Stimulated activated CD4-positive, alpha-beta T cell treated with anti-CD3 and anti-CD28 coated beads, Interleukin-4, amount 100 ng/mL, for 48 hours (primary cell): Measurements from ENCODE around the gene NFAT5.
"Not testable (repeated sequence)": the region's sequence is repeated elsewhere in the genome, so short reads cannot be mapped to it uniquely, and the experiment has no call there.

ENCODE experiments used
- DNase-seq, 2 donors: peaks; one replicate each; pipeline ENCODE4 v3.0.0-alpha.2; 2020; ENCODE audit warnings: low read depth in 2 of 2

Gene NFAT5

DNA sequence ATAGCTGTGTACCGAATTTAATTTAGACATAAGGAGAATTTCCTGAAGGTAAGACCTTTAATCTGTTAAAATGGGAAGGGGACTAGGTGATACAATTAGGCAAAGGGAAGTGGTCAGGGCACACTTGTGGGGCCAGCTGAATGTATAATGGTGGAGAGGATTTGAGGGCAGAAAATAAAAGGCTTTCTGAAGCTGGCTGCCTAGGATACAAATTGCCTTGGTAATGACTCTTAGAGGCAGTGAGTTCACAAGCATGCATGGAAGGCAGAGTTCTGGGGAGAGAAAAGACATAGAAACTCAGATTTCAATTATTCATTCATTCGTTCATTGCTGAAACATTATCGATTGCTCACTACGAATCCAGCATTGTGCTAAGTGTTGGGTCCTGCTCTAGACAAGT, 12.4 kb upstream of the NFAT5 start:
- DNase-seq, result no peak

GRCh38 chr16:69554495-69554894, 11.3 kb upstream of the NFAT5 start:
- no peak for DNase-seq

DNA sequence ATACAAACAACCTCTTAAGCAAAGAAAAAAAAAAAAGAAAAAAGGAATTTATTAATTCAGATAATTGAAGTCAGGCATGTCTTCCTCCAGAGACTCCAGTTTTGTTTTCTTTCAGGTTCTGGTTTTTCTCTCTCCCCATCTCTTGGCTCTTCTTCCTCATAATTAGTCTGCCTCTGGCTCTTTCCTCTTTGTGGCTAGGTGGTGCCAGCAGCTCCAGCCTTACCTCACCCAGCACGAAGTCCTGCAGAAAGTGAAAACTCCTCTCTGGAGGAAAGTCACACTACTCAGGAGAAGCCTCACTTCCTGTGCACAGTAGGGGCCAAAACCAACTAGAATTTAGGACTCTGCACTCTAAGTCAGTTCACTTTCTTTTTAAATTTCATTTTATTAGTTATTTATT, 10.3 kb upstream of the NFAT5 start:
- no peak for DNase-seq

GRCh38 chr16:69555867-69556266, 9.9 kb upstream of the NFAT5 start:
- DNase-seq, result no peak

- no peak for DNase-seq
Observed at GRCh38 chr16:69559164-69559563, 6.6 kb upstream of the NFAT5 start.

DNA sequence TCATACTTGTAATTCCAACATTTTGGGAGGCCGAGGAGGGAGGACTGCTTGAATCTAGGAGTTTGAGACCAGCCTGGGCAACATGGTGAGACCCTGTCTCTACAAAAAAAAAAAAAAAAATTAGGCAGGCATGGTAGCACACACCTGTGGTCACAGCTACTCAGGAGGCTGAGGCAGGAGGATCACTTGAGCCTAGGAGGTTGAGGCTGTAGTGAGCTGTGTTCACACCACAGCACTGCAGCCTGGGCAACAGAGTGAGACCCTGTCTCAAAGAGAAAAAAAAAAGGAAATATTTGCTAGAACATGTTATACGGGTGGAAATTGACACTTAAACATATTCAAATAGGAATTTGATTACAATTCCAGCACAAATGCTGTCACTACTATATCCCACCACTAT, 4.4 kb upstream of the NFAT5 start:
- not testable (repeated sequence) for DNase-seq

DNA sequence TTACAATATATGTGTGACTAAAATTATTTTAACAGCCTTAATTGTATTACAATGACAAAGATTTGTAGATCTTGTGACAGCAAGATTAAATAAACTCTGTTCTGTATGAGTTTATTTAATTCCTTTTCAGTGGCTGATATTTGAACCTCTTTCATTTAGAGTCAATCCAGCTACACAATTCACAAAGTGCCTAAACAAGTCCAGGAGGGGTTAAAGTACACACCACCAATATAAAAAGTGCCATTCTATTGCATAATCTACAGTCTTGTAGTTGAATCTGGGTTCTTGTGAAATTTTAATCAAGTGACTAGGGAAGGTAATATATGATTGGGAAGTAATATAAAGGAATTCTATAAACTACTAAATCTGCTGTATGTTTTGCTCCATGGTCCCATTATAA, 3.9 kb upstream of the NFAT5 start:
- no peak for DNase-seq

DNA sequence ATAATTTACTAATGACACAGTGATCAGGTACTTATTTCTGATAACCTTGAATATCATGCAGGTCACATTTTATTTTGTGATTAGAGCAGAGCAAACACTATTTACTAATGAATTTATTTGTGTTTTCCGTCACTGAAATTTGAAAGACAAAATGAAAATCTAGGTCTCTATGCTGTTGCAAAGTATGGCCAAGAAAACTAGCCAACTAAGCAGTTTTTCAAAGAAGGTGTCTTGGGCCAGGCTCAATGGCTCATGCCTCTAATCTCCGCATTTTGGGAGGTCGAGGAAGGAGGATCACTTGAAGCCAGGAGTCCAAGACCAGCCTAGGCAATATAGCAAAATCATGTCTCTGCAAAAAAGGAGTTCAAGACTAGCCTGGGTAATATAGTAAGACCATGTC, 3.0 kb upstream of the NFAT5 start:
- DNase-seq, result no peak

DNA sequence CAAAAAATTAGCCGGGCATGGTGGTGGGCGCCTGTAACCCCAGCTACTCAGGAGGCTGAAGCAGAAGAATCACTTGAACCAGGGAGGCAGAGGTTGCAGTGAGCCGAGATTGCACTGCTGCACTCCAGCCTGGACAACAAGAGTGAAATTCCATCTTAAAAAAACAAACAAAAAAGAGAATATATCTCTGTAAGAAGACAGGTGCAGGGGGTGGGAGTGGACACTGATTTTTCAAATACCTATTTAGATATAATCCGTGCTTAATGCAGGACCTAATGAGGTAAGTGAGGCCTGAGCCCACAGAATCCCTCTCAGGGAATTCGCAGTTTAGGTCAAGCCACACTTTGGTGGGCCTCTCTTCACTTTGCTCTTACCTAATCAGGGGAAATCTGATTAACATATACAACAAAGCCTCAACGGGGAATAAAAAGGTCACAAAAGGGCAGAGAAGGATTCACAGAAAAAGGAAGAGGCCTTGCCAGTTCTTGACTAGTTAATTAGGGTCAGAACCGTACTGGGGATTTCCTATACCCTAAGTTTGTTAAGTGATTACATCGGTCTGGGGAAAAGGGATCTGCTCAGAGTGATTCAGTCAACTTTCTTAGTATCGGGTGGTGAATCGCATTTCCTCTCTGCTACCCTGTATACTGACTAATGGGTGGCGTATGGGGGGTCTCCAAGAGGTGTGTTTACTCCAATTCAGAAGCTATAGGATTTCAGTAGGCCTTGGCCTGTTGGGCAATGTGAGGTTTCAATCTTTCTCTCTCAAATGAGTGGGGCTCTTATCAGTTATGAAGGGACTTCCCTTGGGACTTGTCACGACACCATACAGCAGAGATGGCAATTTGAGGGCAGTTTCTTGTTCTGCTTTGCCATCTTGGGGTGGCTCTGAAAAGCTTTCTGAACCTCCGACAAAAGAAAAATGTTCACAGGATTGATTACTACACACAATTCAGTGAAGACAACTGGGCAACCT, 1.9 kb upstream of the NFAT5 start:
- DNase-seq, result peak; percentile 35 to 62

GRCh38 chr16:69564845-69565670, 708 bp upstream of the NFAT5 start:
- DNase-seq, result no peak

DNA sequence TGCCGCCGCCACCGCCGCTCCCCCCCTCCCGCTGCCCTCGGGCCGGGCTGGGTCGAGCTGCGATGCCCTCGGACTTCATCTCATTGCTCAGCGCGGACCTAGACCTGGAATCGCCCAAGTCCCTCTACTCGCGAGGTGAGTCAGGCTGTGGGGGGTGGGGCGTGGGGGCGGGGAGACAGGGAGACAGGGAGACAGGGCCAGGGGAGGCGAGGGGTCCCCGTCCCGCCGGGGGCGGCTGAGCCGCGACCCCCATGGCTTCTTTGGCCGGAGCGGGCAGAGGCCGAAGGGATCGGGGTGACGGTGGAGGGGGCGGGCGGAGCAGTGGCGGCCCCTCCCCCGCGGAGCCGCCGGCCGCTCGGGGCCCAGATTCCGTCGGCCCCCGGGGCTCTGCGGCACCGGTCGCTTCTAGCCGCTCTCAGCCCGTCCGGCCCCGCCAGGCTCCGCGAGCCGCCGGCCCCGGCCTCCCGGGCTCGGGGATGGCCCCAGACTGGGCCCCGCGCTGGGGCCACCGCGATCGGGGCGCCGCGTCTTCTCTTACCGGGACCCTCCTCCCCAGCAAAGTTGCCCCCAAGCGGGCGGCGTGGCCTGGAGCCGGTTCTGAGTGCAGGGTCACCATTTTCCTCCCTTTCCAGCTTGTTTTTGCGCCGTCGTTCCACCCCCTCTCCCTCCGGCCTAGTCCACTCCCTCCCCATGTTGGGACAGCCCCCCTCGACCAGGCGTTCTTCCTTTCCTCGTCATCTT, 644 bp downstream of the NFAT5 start:
- peak; percentile 21 to 23 for DNase-seq

GRCh38 chr16:69566981-69567680, 1.4 kb downstream of the NFAT5 start:
- no peak for DNase-seq

- no peak for DNase-seq
Observed at GRCh38 chr16:69568676-69569075, 2.9 kb downstream of the NFAT5 start.

DNA sequence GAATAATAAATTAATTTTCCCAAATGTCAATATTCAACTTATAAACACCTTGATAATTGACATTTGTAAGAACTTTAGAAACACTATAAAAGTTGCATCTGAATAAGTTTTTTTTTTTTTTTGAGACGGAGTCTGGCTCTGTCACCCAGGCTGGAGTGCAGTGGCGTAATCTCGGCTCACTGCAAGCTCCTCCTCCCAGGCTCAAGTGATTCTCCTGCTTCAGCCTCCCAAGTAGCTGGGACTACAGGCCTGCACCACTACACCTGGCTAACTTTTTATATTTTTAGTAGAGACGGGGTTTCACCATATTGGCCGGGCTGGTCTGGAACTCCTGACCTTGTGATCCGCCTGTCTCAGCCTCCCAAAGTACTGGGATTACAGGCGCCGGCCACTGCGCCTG, 13.0 kb downstream of the NFAT5 start:
- DNase-seq, result not testable (repeated sequence)

DNA sequence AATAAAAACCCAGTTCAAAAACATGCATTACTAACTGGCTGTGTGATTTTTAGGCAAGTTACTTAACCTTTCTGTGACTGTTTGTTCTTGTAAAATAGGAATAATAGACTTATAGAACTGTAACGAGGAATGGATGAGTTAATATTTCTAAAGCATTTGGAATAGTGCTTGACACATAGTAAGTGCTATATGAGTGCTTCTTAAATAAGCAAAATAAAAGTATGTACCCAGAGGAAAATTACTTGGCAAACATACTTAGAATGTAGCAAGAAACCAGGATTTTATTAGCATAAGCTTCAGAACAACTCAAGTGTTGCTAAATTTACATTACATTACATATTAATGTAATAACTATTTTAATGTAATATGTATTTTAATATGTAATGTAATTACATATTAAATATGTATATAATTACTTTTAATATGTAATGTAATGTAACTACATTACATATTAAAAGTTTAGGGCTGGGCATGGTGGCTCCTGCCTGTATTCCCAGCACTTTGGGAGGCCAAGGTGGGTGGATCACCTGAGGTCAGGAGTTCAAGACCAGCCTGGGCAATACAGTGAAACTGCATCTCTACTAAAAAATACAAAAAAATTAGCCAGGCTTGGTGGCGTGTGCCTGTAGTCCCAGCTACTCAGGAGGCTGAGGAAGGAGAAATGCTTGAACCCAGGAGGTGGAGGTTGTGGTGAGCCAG, 14.2 kb downstream of the NFAT5 start:
- no peak for DNase-seq

DNA sequence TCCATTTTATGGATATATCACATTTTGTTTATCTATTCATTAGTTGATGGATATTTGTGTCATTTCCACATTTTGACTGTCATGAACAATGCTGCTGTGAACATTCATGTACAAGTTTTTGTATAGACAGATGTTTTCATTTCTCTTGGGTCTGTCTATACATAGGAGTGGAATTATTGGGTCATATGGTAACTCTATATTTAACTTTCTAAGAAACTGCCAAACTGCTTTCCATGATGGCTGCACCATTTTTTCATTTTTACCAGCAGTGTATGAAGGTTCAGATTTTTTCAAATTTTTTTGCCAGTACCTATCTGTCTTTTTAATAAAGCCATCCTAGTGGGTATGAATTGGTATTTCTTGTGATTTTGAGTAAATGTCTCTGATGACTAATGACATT, 15.5 kb downstream of the NFAT5 start:
- DNase-seq, result no peak

DNA sequence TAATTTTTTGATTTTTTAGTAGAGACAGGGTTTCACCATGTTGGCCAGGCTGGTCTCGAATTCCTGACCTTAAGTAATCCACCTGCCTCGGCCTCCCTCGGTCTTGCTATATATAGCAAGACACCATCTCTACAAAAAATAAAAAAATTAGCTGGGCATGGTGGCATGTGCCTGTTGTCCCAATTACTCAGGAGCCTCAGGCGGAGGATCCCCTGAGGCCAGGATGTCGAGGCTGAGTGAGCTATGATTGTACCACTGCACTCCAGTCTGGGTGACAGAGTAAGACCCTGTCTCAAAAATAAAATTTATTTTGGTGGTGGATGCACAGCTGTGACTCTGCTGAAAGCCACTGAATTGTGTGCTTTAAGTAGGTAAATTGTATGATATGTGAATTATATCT, 18.7 kb downstream of the NFAT5 start:
- not testable (repeated sequence) for DNase-seq

DNA sequence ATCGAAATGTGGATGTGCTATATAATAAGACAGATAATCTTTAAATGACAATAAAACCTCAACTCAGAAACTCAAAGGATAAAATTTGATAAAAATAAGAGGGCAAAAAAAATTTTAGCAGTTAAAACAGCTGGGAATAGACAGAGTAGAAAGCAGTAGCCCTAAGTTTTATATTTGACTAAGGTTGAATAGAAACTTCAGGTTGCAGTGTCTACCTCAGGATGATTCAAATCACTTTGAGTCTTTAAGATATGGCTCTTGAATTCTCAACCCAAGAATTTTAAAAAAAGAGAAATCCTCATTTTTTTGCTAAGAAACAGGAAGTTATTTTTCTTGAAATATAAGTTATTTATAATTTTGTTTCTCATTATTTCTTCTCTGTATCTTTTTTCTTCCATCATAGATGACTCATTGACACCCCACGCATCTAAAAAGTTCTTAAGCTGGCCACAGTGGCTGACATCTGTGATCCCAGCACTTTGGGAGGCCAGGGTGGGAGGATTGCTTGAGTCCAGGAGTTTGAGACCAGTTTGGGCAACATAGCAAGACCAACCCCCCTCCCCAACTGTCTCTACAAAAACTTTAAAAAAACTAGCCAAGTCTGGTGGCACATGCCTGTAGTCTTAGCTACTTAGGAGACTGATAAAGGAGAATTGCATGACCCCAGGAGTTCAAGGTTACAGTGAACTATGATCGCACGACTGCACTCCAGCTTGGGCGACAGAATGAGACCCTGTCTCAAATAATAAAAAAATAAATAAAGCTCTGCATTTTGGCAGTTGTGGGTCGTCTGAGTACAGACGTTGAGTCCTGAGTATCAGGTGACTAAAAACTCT, 23.9 kb downstream of the NFAT5 start:
- no peak for DNase-seq

DNA sequence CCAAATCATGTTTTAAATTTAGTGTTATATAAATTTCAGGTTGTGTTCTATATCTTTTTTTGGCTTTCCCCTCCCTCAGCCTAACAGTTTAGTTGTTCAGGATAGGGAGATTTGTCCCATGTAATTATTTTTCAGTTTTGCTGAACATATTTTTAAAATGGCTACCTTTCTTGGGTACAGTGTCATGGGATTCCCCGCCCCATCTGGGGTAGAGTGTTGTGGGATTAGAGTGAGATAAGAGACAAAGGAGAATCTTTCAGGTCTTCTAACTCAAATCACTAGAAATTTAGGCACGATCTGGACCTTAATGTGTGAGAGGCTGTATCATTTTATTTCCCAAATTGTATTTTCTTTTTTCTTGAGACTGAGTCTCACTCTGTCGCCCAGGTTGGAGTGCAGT, 24.8 kb downstream of the NFAT5 start:
- DNase-seq, result no peak

DNA sequence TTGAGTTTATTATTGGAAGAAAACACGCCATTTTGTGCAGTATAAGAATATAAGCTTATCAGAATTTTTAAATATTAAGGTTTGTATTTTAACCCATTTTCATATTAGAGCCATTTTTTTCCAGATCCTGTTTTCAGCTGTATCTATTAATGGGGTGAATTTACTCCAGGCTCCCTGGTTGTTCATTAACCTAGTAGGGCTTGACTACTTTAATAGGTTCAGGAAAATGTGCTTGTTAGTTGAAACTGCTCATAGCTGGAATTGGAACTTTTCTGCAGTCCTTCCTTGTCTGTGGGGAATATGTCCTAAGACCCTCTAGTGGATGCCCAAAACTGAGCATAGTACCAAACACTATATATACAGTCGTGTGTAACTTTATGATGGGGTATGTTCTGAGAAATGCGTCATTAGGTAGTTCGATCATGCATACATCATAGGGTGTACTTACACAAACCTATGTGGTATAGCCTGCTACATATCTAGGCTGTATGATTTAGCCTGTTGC, 28.0 kb downstream of the NFAT5 start:
- DNase-seq, result no peak
